COLO668 (cell line): Measurements from ENCODE around the gene GFAP.

ENCODE experiments used
- DNase-seq: peaks from one replicate; lab custom pipeline; 2025; ENCODE audit not compliant: unreplicated experiment; lab: John Stamatoyannopoulos, UW

The GFAP gene

GRCh38 chr17:44932096-44932786, 16.9 kb upstream of the GFAP start:
- DNase-seq: no peak

GRCh38 chr17:44931376-44931775, 16.1 kb upstream of the GFAP start:
- DNase-seq: no peak

GRCh38 chr17:44930667-44931066, 15.4 kb upstream of the GFAP start:
- no peak for DNase-seq

GRCh38 chr17:44928950-44929720, 13.8 kb upstream of the GFAP start:
- DNase-seq: no peak

GRCh38 chr17:44928136-44928535, 12.8 kb upstream of the GFAP start:
- DNase-seq: no peak

GRCh38 chr17:44927696-44928095, 12.4 kb upstream of the GFAP start:
- no peak for DNase-seq

GRCh38 chr17:44926821-44927525, 11.7 kb upstream of the GFAP start:
- DNase-seq: no peak

GRCh38 chr17:44925731-44926697, 10.7 kb upstream of the GFAP start:
- no peak for DNase-seq

GRCh38 chr17:44924107-44924544, 8.8 kb upstream of the GFAP start:
- no peak for DNase-seq

- no peak for DNase-seq
Measured at GRCh38 chr17:44922746-44923470, 7.6 kb upstream of the GFAP start.

GRCh38 chr17:44922136-44922535, 6.8 kb upstream of the GFAP start:
- no peak for DNase-seq

- no peak for DNase-seq
Measured at GRCh38 chr17:44921122-44921882, 6.0 kb upstream of the GFAP start.

GRCh38 chr17:44920565-44920940, 5.3 kb upstream of the GFAP start:
- DNase-seq: no peak

- DNase-seq: peak; percentile 55
Measured at GRCh38 chr17:44919885-44920564, 4.7 kb upstream of the GFAP start.

- DNase-seq: no peak
Measured at GRCh38 chr17:44919411-44919810, 4.1 kb upstream of the GFAP start.

GRCh38 chr17:44918006-44918405, 2.7 kb upstream of the GFAP start:
- no peak for DNase-seq

GRCh38 chr17:44917456-44917855, 2.2 kb upstream of the GFAP start:
- DNase-seq: no peak

GRCh38 chr17:44916781-44917241, 1.5 kb upstream of the GFAP start:
- DNase-seq: no peak
